Fibroblast of pulmonary artery (primary cell): ENCODE data around the gene FHIT.

ENCODE experiments used
- DNase-seq: peaks from one replicate; pipeline ENCODE4 v3.0.0-alpha.2; 2010; ENCODE audit warnings: low read depth
- H3K4me3 ChIP-seq: replicated peaks from 2 replicates; pipeline ENCODE4 v1.5.1; 2011; ENCODE audit warnings: low read depth, mild to moderate bottlenecking, control low read depth, low read length, moderate library complexity
- CTCF ChIP-seq: IDR thresholded peaks from 2 replicates; pipeline ENCODE4 v1.5.1; 2011; ENCODE audit warnings: mild to moderate bottlenecking, control low read depth, low read length, inconsistent platforms; ENCODE audit errors: missing control alignments

FHIT gene

GRCh38 chr3:60187343-60187742 is 1063.9 kb downstream of the FHIT start:
- no peak overlapping the region for H3K4me3 ChIP-seq
- TF ChIP-seq CTCF = no peak
- DNase-seq = no peak

DNA sequence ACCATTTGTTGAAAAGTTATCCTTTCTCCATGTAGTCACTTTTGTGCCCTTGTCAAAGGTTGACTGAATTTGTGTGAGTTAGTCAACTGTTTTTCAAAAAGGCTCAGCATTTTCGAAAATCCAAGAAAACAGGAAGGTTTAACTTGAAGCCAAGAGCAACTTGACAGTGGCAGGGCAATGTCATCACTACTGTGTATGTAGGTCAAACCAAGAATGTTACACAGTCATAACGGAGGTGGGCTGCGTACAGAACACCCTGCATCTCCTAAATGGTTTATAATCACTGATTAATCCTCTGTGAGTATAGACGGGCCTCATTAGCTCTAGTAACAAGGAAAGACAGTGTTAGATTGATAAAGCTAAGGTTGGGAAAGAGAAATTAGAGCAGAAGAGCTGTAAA is 1064.9 kb downstream of the FHIT start:
- TF ChIP-seq CTCF = no peak
- no peak for DNase-seq
- no peak overlapping the region for H3K4me3 ChIP-seq

DNA sequence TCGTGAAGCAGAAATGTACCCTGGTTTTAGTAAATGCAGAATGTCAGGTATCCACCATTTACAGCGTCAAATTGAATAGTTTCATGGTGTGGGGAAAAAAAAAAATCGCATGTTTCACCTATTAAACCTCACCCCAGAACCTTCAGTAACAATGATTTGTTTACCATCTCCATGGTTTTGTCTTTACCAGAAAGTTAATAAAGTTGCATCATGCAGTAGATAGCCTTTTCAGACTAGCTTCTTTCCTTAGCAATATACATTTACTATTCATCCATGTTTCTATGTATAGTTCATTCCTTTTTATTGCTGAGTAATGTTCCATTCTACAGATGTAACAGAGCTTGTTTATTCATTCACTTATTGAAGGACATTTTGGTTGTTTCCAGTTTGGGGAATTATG is 1066.1 kb downstream of the FHIT start:
- no peak overlapping the region for H3K4me3 ChIP-seq
- no peak for TF ChIP-seq CTCF
- DNase-seq = no peak

DNA sequence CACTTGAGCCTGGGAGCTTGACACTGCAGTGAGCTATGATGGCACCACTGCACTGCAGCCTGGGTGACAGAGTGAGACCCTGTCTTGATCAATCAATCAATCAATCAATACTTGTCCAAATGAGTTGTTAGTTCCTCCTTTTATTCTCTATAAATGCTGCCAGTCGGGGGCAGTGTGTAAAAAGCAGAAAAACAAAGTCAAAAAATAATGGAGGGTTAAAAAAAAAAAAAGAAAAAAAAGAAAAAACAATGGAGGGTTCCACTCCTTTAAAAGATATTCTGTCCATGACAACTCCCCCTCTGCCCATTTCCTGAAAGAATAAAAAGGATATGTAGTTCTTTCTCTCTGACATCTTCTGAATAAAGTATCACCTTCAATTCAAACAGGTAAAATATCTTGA is 1068.6 kb downstream of the FHIT start:
- TF ChIP-seq CTCF = no peak
- H3K4me3 ChIP-seq = no peak overlapping the region
- no peak for DNase-seq

- H3K4me3 ChIP-seq = no peak overlapping the region
- no peak for TF ChIP-seq CTCF
- DNase-seq = no peak
Measured at GRCh38 chr3:60178931-60179653, 1072.2 kb downstream of the FHIT start.

GRCh38 chr3:60177726-60178125 is 1073.5 kb downstream of the FHIT start:
- TF ChIP-seq CTCF = no peak
- no peak overlapping the region for H3K4me3 ChIP-seq

GRCh38 chr3:60176614-60177013 is 1074.6 kb downstream of the FHIT start:
- DNase-seq = no peak
- no peak for TF ChIP-seq CTCF

More at GRCh38 chr3:60177726-60178125, 1073.5 kb downstream of the FHIT start:
- DNase-seq = no peak

More at GRCh38 chr3:60176614-60177013, 1074.6 kb downstream of the FHIT start:
- H3K4me3 ChIP-seq = no peak overlapping the region
